ENCODE data around the gene PCDHGA9. TPM values are rescaled to one million over a fixed set of nuclear protein-coding genes. Genes with fewer than 3 reads are reported as not detected.

The PCDHGA9 gene
- total and polyA plus RNA-seq, 10 of the 15 experiments (the other 5 are each of a cell fraction or from before 2014, with no cell fraction given): 0.08 to 0.63 (median 0.29) TPM; not detected in 2

- no peak for TF ChIP-seq PRDM15 (CRISPR knock-in tag; IDR thresholded peaks at IDR 0.05)
- no peak for TF ChIP-seq RB1 (IDR thresholded peaks at IDR 0.05; ENCODE audit: borderline replicate concordance)
- no peak for TF ChIP-seq CBFB (IDR thresholded peaks at IDR 0.05; ENCODE audit: low read depth)
These were observed 31.4 kb downstream of the PCDHGA9 start (continued) for GRCh38 chr5:141434006-141434405.

- WGBS (ENCODE audit: insufficient coverage, insufficient replicate concordance, low lambda C conversion rate, missing lambda C conversion rate): 80% methylated on average over 2 of the region's 2 CpGs
- H3K36me3 ChIP-seq (ENCODE audit: control insufficient read depth in 2 of 2, insufficient read depth in 2 of 2, low read length in 1 of 2): no peaks in the 10 kb centered on the region
- intact Hi-C loops (cut with micrococcal nuclease; ENCODE audit: unreplicated experiment) (no loop called here), in situ Hi-C loops (cut with MboI) (no loop called here)
- BruUV-seq (replicated peaks): no TSS peak
- SMC1A ChIA-PET (ENCODE audit: uncharacterized antibody, unreplicated experiment): interaction anchor here (1.0 kb wide), 1 partner anchor 121 kb away, joined by 3 read pairs; no protein-coding TSS in a partner anchor
- CTCF ChIA-PET: interaction anchor here (0.6 to 1.9 kb wide), 6 partner anchors 16 to 598 kb away, joined by 3 to 8 read pairs (median 4); partner anchors contain the start of genes PCDHGA10, PCDHGA11 and PCDHGA6
- H3K79me2 ChIP-seq (ENCODE audit: control insufficient read depth, insufficient read depth, low read length): no peaks in the 10 kb centered on the region
- no peak overlapping the region for H3K27ac ChIP-seq (ENCODE audit: control insufficient read depth, insufficient read depth)
- TF ChIP-seq, protein P1, sequence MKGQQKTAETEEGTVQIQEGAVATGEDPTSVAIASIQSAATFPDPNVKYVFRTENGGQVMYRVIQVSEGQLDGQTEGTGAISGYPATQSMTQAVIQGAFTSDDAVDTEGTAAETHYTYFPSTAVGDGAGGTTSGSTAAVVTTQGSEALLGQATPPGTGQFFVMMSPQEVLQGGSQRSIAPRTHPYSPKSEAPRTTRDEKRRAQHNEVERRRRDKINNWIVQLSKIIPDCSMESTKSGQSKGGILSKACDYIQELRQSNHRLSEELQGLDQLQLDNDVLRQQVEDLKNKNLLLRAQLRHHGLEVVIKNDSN (IDR thresholded peaks at IDR 0.05; ENCODE audit: borderline replicate concordance, extremely low read length, insufficient read depth, low read depth, low read length): no peak
- no peak for TF ChIP-seq SUZ12 (IDR thresholded peaks at IDR 0.05; ENCODE audit: unreplicated experiment)
- POLR2A ChIA-PET: no interaction called here
- H3K4me1 ChIP-seq (ENCODE audit: control insufficient read depth, insufficient read depth, low read length): no peaks in the 10 kb centered on the region
- DNase-seq (ENCODE audit: low read depth, low spot score) (no peak), ATAC-seq (no peak), FAIRE-seq (no peak)
- RAD21 ChIA-PET (ENCODE audit: unreplicated experiment): no interaction called here
- no peaks in the 10 kb centered on the region for H3K27me3 ChIP-seq (replicated peaks in 1 of 2; ENCODE audit: control insufficient read depth in 2 of 2, insufficient read depth in 2 of 2, low read length in 1 of 2)
- H2AFZ ChIP-seq (ENCODE audit: control insufficient read depth, low read depth, low read length): no peak overlapping the region
- no peak overlapping the region for H3K4me3 ChIP-seq
- no peaks in the 10 kb centered on the region for H4K20me1 ChIP-seq (ENCODE audit: control insufficient read depth, insufficient read depth)
- no peaks in the 10 kb centered on the region; the same call in 2 of the 3 replicates for H3K9me3 ChIP-seq (replicated peaks; ENCODE audit: control insufficient read depth, insufficient read depth, low read length)
- H3K4me2 ChIP-seq (ENCODE audit: control insufficient read depth, insufficient read depth): no peak overlapping the region
- H3K9ac ChIP-seq (ENCODE audit: control insufficient read depth, insufficient read depth, low read length): no peak overlapping the region
These were observed 34.6 kb downstream of the PCDHGA9 start for GRCh38 chr5:141437221-141437620.

Measured in GM12878 (cell line).